H1 (cell line): ENCODE measurements around the gene GNAQ. TPM values are rescaled to one million over a fixed set of nuclear protein-coding genes. Genes with fewer than 3 reads are reported as not detected.

Experiments
- CTBP2 ChIP-seq: IDR thresholded peaks from 2 replicates; pipeline ENCODE4 v1.7.0; 2011; ENCODE audit warnings: borderline replicate concordance, mild to moderate bottlenecking, moderate library complexity, mixed read lengths, low read length; ENCODE audit not compliant: insufficient read depth, insufficient read length
- RFX5 ChIP-seq: IDR thresholded peaks from 2 replicates; pipeline ENCODE4 v1.6.1; 2011; ENCODE audit warnings: low read depth, low read length, improper control_type of control experiment, borderline replicate concordance
- RNF2 ChIP-seq: fragments of 200-900, 300-1000 bp; sonication (generic); IDR thresholded peaks from 2 replicates; pipeline ENCODE4 v1.7.1; 2016; ENCODE audit warnings: borderline replicate concordance, low read depth, mild to moderate bottlenecking, antibody characterized with exemption, low read length; ENCODE audit not compliant: poor library complexity, severe bottlenecking; ENCODE audit errors: missing control alignments
- polyA plus RNA-seq, 7 experiments: library from polyadenylated mRNA; depleted of rRNA in 3 of 7; stranded (reverse) in 5 of 7; unstranded in 2 of 7; fragments of >200 nt in 5 of 7; fragments of 200-250 nt in 2 of 7; gene quantifications; 1 replicate in 5 of 7; 2 replicates in 1 of 7; 4 replicates in 1 of 7; pipeline versions ENCODE4 v1.2.1 to v1.2.3, GENCODE V29; 2011 to 2013; ENCODE audit warnings: missing spikeins in 2 of 7, mixed read lengths in 2 of 7
- total RNA-seq: library from RNA; stranded (reverse); fragmentation: NEBNext Ultra II Directional; extraction: Animal tissue kit (Norgen Biotek cat#: 25700); gene quantifications from 2 replicates; pipeline ENCODE4 v1.2.1, GENCODE V29; 2021

Gene GNAQ
- total and polyA plus RNA-seq, 2 of the 8 experiments (the other 6 are each of a cell fraction or from before 2014, with no cell fraction given) = 22.8 to 63.8 TPM

DNA sequence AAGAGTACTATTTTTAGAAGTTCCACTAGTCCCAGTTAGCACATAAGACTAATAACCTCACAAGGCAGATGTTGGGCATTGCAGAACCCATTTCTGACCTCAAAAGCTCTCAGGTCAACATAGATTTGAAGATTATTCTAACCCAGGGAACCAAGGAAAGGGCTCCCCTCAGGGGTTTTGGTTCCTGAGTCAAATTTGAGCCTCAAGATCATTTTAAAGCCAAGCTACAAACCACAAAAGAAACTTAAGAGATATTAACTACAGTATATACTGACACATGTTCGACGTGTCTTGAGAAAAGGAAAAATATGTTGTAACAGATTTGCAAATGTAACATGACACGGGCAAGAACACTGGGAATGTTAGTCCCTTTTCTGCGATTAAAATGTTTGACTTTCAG is 88.6 kb downstream of the GNAQ start (continued):
- TF ChIP-seq CTBP2 (no peak), RNF2 (no peak), RFX5 (no peak)
